Activated T-helper 1 cell treated with anti-CD3 and anti-CD28 coated beads, Interleukin-12 subunit alpha, Interleukin-12 subunit beta, Interleukin-2, Interleukin-4 antibody, amounts not matched to agents 30 ng/mL and 10 ng/mL and 1 ng/mL, durations not matched to agents 14 hours and 24 hours and 36 hours (primary cell): ENCODE measurements around the gene YEATS2. TPM values are rescaled to one million over a fixed set of nuclear protein-coding genes. Genes with fewer than 3 reads are reported as not detected.

Source experiments
- DNase-seq: peaks from one replicate; pipeline ENCODE4 v3.0.0; 2021; ENCODE audit warnings: low spot score
- H3K27ac Mint-ChIP-seq: one replicate; pipeline ENCODE4 v1.8.0; 2021; ENCODE audit warnings: mild to moderate bottlenecking, mixed read lengths
- H3K27me3 Mint-ChIP-seq: one replicate; pipeline ENCODE4 v1.8.0; 2022; ENCODE audit warnings: mild to moderate bottlenecking, moderate library complexity, mixed read lengths; ENCODE audit not compliant: insufficient read depth
- H3K36me3 Mint-ChIP-seq: one replicate; pipeline ENCODE4 v1.8.0; 2021; ENCODE audit warnings: low read depth, mixed read lengths
- H3K4me1 Mint-ChIP-seq: one replicate; pipeline ENCODE4 v1.8.0; 2021; ENCODE audit warnings: low read depth, mixed read lengths
- H3K4me3 Mint-ChIP-seq: one replicate; pipeline ENCODE4 v1.8.0; 2021; ENCODE audit warnings: mild to moderate bottlenecking, moderate library complexity, mixed read lengths
- H3K9me3 Mint-ChIP-seq: one replicate; pipeline ENCODE4 v1.8.0; 2021; ENCODE audit warnings: mixed read lengths
- intact Hi-C: fragments of 100-400 bp; cut with micrococcal nuclease; formaldehyde crosslinking; loops from one replicate; pipeline ENCODE4 v1.15.1; 2024
- total RNA-seq: library from RNA; stranded (reverse); gene quantifications from 2 replicates; pipeline ENCODE4 v1.2.3, GENCODE V29; 2022

The YEATS2 gene
- total RNA-seq, 1 donor from 2014 or later: 57.4 TPM

GRCh38 chr3:183810643-183811594 is 113.3 kb downstream of the YEATS2 start:
- H3K27me3 Mint-ChIP-seq: no peaks in the 10 kb centered on the region
- no peaks in the 10 kb centered on the region for H3K9me3 Mint-ChIP-seq
- intact Hi-C loops: no loop called here
- peaks cover 13% of the 10 kb centered on the region for H3K4me1 Mint-ChIP-seq
- peaks cover 34% of the 10 kb centered on the region for H3K36me3 Mint-ChIP-seq
- no peak for DNase-seq
- no peak overlapping the region for H3K27ac Mint-ChIP-seq
- H3K4me3 Mint-ChIP-seq: no peak overlapping the region

- peaks cover 20% of the 10 kb centered on the region for H3K4me1 Mint-ChIP-seq
- no peaks in the 10 kb centered on the region for H3K27me3 Mint-ChIP-seq
- H3K27ac Mint-ChIP-seq: no peak overlapping the region
- intact Hi-C loops: no loop called here
- peaks cover 33% of the 10 kb centered on the region for H3K36me3 Mint-ChIP-seq
- no peak overlapping the region for H3K4me3 Mint-ChIP-seq
- no peaks in the 10 kb centered on the region for H3K9me3 Mint-ChIP-seq
- no peak for DNase-seq
Measured at GRCh38 chr3:183811638-183812037, 114.0 kb downstream of the YEATS2 start.

- intact Hi-C loops: no loop called here
- Mint-ChIP-seq H3K27ac (no peak overlapping the region), H3K4me3 (no peak overlapping the region), H3K4me1 (peaks cover 21% of the 10 kb centered on the region), H3K9me3 (no peaks in the 10 kb centered on the region), H3K36me3 (peaks cover 23% of the 10 kb centered on the region), H3K27me3 (no peaks in the 10 kb centered on the region)
- no peak for DNase-seq
Measured at GRCh38 chr3:183812761-183813445, 115.3 kb downstream of the YEATS2 start.

DNA sequence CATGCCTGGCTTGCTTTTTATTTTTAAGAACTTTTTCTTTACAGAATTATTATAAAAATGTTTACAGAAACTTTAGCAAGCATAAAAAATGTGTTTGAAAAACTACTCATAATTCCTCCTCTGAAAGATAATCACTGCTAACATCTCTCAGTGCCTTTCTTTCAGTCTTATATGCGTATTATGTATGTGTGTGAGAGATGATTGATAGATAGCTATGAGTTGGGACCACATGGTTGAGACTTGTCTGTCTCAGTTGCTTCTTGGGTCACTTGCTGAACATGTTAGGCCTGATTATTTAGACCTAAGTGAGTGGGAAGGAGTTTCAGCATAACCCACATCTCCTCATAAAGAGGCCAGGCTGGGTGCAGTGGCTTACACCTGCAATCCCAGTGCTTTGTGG is 116.6 kb downstream of the YEATS2 start:
- no peak for DNase-seq
- Mint-ChIP-seq H3K27ac (peak overlapping the region; percentile 57), H3K9me3 (no peaks in the 10 kb centered on the region), H3K27me3 (no peaks in the 10 kb centered on the region), H3K4me1 (peaks cover 21% of the 10 kb centered on the region), H3K36me3 (peaks cover 20% of the 10 kb centered on the region), H3K4me3 (no peak overlapping the region)
- intact Hi-C loops: no loop called here

DNA sequence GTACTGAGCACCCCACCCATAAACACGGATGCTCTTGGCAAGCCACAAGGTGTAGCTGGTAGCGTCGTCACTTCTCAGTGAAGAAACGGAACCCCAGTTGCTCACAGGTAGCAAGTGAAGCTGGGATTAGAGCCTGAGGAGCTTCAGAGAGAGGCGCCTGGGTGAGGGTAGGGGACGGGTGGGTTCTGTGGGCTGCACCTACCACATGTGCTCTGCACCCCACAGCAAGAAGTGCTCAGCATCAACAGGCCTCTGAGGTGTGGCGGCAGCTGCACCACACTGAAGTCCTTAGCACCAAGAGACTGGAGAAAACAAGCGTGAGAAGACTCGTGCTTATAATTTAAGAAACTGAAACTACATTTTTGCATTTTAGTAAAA is 118.0 kb downstream of the YEATS2 start:
- no peaks in the 10 kb centered on the region for H3K9me3 Mint-ChIP-seq
- peaks cover 21% of the 10 kb centered on the region for H3K4me1 Mint-ChIP-seq
- peaks cover 16% of the 10 kb centered on the region for H3K36me3 Mint-ChIP-seq
- intact Hi-C loops: no loop called here
- DNase-seq: no peak
- peak overlapping the region; percentile 10 for H3K4me3 Mint-ChIP-seq
- peak overlapping the region; percentile 23 for H3K27ac Mint-ChIP-seq
- no peaks in the 10 kb centered on the region for H3K27me3 Mint-ChIP-seq

GRCh38 chr3:183815951-183816475 is 118.4 kb downstream of the YEATS2 start:
- H3K4me1 Mint-ChIP-seq: peaks cover 21% of the 10 kb centered on the region
- H3K27ac Mint-ChIP-seq: no peak overlapping the region
- intact Hi-C loops: no loop called here
- H3K9me3 Mint-ChIP-seq: no peaks in the 10 kb centered on the region
- H3K27me3 Mint-ChIP-seq: no peaks in the 10 kb centered on the region
- peaks cover 12% of the 10 kb centered on the region for H3K36me3 Mint-ChIP-seq
- no peak for DNase-seq
- no peak overlapping the region for H3K4me3 Mint-ChIP-seq

GRCh38 chr3:183816681-183817510 is 119.3 kb downstream of the YEATS2 start:
- H3K9me3 Mint-ChIP-seq: no peaks in the 10 kb centered on the region
- peaks cover 21% of the 10 kb centered on the region for H3K4me1 Mint-ChIP-seq
- no peak overlapping the region for H3K4me3 Mint-ChIP-seq
- H3K27me3 Mint-ChIP-seq: peaks cover 2% of the 10 kb centered on the region
- H3K27ac Mint-ChIP-seq: no peak overlapping the region
- peaks cover 7% of the 10 kb centered on the region for H3K36me3 Mint-ChIP-seq
- intact Hi-C loops: no loop called here
- DNase-seq: no peak

- Mint-ChIP-seq H3K27me3 (peaks cover 2% of the 10 kb centered on the region), H3K36me3 (peaks cover 6% of the 10 kb centered on the region), H3K9me3 (no peaks in the 10 kb centered on the region), H3K4me3 (no peak overlapping the region), H3K4me1 (peaks cover 21% of the 10 kb centered on the region), H3K27ac (peak overlapping the region; percentile 0)
- DNase-seq: no peak
- intact Hi-C loops: no loop called here
Measured at GRCh38 chr3:183817639-183818038, 120.0 kb downstream of the YEATS2 start.

DNA sequence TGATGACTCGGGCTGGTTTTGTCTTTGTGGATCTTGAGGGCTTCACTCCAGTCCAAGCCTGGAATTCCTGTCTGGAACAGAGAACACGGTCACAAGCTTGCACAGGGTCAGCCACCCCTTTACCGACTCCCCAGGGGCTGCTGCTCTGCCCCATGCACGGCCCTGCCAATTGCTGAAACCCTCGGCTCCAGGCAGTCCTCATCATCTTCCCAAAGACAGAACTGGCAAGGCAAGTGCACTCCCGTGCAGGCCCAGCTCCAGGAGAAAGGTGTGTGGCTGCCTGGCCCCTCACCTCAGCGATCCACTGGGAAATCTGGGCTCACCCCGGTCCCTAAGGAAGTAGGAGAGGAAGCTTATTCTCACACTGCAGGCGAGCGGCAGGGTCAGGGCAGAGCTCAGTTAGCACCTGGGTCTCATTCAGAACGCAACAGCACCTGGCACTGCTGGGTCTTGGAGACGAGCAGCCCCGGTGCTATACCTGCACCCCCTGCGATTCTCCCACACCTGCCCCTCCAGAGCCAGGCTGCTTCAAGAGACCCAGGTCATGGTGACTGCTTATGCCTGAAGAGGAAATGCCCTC is 120.5 kb downstream of the YEATS2 start:
- H3K4me1 Mint-ChIP-seq: peaks cover 21% of the 10 kb centered on the region
- intact Hi-C loops: no loop called here
- no peak overlapping the region for H3K27ac Mint-ChIP-seq
- peaks cover 6% of the 10 kb centered on the region for H3K36me3 Mint-ChIP-seq
- peaks cover 2% of the 10 kb centered on the region for H3K27me3 Mint-ChIP-seq
- no peak for DNase-seq
- no peak overlapping the region for H3K4me3 Mint-ChIP-seq
- no peaks in the 10 kb centered on the region for H3K9me3 Mint-ChIP-seq

DNA sequence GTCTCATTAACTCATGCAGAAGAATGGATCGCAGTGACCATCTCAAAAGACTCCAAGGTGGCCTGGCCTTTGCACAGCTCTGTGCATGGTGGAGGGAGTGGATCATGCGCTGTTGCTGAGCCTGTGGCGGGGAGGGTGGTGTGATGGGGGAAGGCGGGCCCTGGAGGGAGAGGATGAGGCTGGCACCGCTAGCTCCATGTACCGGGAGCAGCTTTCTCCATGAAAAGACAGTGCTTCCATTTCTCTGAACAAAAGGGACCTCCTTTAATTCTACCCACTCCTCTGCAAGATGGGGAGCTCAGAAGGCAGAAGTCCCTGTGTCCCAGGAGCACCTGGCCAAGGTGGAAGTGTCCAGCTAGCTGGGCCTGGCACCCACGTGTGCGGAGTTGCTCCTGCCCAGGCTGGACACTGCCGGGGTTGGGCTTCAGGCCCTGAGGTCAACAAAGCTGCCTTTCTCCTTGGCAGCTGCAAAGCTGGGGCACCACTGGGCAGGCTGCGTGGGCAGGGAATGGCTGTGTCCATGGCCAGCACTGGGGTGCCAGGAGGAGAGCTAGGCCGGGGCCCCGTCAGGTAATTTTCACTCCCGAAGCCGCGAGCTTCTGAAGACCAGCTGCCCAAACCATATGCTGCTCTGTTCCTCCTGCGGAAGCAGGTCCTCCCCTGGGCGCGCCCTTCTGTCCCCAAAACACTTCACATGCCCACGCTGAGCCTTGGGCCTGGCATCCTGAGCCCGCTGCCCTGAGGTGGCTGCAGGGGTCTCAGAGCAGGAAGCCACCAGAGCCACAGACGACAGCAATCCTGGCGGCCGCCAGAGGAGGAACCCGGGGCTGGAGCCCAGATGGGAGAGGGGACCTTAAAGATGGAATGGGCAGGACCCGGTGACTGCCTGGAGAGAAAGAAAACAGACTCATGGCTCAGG is 121.4 kb downstream of the YEATS2 start:
- no peaks in the 10 kb centered on the region for H3K9me3 Mint-ChIP-seq
- intact Hi-C loops: no loop called here
- peaks cover 23% of the 10 kb centered on the region for H3K4me1 Mint-ChIP-seq
- H3K4me3 Mint-ChIP-seq: no peak overlapping the region
- peaks cover 6% of the 10 kb centered on the region for H3K36me3 Mint-ChIP-seq
- H3K27me3 Mint-ChIP-seq: peaks cover 2% of the 10 kb centered on the region
- no peak overlapping the region for H3K27ac Mint-ChIP-seq
- DNase-seq: no peak

GRCh38 chr3:183819831-183820230 is 122.2 kb downstream of the YEATS2 start:
- peaks cover 8% of the 10 kb centered on the region for H3K27me3 Mint-ChIP-seq
- H3K27ac Mint-ChIP-seq: no peak overlapping the region
- no peaks in the 10 kb centered on the region for H3K9me3 Mint-ChIP-seq
- intact Hi-C loops: no loop called here
- H3K4me3 Mint-ChIP-seq: no peak overlapping the region
- H3K36me3 Mint-ChIP-seq: peaks cover 7% of the 10 kb centered on the region
- DNase-seq: no peak
- peaks cover 24% of the 10 kb centered on the region for H3K4me1 Mint-ChIP-seq
